Measurements from ENCODE around the gene BTG4. TPM values are rescaled to one million over a fixed set of nuclear protein-coding genes. Genes with fewer than 3 reads are reported as not detected.

Gene BTG4
- total and polyA plus RNA-seq, 2 experiments from 2014 or later, result 0.21 to 0.31 TPM

DNA sequence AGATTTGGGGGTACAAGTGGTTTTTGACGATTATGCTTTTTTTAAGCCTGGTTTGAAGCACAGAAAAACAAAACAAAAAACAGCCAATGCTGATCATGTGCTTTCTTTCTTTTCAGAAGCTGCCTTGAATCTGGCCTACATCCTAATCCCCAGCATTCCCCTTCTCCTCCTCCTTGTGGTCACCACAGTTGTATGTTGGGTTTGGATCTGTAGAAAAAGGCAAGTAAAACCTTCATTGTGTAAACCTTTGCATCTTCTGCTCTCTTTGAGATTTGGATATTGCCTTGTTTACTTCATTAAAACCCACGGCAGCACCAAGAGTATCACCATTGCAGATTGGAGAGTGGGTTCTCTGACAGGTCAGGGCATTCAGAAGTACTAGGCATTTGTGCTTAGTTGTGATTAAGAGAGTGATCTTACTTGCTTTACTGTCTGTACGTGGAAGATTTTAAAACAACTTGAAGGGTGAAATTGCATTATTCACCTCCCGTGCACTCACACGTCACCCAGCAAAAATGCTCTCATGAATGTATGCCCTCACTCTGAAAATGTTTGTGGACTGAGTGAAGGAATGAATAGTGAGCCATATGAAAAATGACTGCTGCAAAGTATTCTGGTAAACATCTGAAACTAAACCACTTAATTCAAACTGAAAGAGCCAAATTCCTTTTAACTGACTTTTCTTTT, 45.4 kb upstream of the BTG4 start:
- Histone ChIP-seq H3K79me2 (replicated peaks; ENCODE audit: insufficient read depth) (no peaks in the 10 kb centered on the region), H3K27me3 (ENCODE audit: insufficient read depth) (no peaks in the 10 kb centered on the region), H3K4me3 (no peak overlapping the region), H3K27ac (ENCODE audit: low read depth) (no peak overlapping the region), H4K20me1 (replicated peaks; ENCODE audit: insufficient read depth) (no peaks in the 10 kb centered on the region), H3K4me1 (ENCODE audit: insufficient read depth) (peaks cover 21% of the 10 kb centered on the region), H3K4me2 (no peak overlapping the region), H2AFZ (no peak overlapping the region), H3F3A (replicated peaks; ENCODE audit: low read depth) (no peaks in the 10 kb centered on the region), H3K36me3 (ENCODE audit: insufficient read depth) (peaks cover 12% of the 10 kb centered on the region; the same call in 1 of the 2 replicates), H3K9me2 (ENCODE audit: insufficient read depth) (no peaks in the 10 kb centered on the region)
- peaks cover 27% of the 10 kb centered on the region for H3K36me3 Mint-ChIP-seq (ENCODE audit: low read depth)
- H3K4me1 Mint-ChIP-seq, result peaks cover 18% of the 10 kb centered on the region
- DNase-seq (ENCODE audit: low spot score) (no peak), ATAC-seq (no peak)
- H3K9me3 Mint-ChIP-seq, result peaks cover 26% of the 10 kb centered on the region
- H3K27me3 Mint-ChIP-seq (ENCODE audit: insufficient read depth, low read depth, poor library complexity), result no peaks in the 10 kb centered on the region
- no peak overlapping the region for H3K4me3 Mint-ChIP-seq
- no peak for TF ChIP-seq ZNF114 (CRISPR knock-in tag; IDR thresholded peaks at IDR 0.05)
- no peak for TF ChIP-seq CREB1 (CRISPR knock-in tag; IDR thresholded peaks at IDR 0.05; ENCODE audit: low read depth)
- TF ChIP-seq, protein P1, sequence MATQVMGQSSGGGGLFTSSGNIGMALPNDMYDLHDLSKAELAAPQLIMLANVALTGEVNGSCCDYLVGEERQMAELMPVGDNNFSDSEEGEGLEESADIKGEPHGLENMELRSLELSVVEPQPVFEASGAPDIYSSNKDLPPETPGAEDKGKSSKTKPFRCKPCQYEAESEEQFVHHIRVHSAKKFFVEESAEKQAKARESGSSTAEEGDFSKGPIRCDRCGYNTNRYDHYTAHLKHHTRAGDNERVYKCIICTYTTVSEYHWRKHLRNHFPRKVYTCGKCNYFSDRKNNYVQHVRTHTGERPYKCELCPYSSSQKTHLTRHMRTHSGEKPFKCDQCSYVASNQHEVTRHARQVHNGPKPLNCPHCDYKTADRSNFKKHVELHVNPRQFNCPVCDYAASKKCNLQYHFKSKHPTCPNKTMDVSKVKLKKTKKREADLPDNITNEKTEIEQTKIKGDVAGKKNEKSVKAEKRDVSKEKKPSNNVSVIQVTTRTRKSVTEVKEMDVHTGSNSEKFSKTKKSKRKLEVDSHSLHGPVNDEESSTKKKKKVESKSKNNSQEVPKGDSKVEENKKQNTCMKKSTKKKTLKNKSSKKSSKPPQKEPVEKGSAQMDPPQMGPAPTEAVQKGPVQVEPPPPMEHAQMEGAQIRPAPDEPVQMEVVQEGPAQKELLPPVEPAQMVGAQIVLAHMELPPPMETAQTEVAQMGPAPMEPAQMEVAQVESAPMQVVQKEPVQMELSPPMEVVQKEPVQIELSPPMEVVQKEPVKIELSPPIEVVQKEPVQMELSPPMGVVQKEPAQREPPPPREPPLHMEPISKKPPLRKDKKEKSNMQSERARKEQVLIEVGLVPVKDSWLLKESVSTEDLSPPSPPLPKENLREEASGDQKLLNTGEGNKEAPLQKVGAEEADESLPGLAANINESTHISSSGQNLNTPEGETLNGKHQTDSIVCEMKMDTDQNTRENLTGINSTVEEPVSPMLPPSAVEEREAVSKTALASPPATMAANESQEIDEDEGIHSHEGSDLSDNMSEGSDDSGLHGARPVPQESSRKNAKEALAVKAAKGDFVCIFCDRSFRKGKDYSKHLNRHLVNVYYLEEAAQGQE (IDR thresholded peaks at IDR 0.05; ENCODE audit: unreplicated experiment), result no peak
- no peak for TF ChIP-seq POLR2AphosphoS5 (IDR thresholded peaks at IDR 0.05; ENCODE audit: low read depth)
- TF ChIP-seq ZNF331 (CRISPR knock-in tag; IDR thresholded peaks at IDR 0.05; ENCODE audit: low read depth), result no peak
- TF ChIP-seq, protein P2, sequence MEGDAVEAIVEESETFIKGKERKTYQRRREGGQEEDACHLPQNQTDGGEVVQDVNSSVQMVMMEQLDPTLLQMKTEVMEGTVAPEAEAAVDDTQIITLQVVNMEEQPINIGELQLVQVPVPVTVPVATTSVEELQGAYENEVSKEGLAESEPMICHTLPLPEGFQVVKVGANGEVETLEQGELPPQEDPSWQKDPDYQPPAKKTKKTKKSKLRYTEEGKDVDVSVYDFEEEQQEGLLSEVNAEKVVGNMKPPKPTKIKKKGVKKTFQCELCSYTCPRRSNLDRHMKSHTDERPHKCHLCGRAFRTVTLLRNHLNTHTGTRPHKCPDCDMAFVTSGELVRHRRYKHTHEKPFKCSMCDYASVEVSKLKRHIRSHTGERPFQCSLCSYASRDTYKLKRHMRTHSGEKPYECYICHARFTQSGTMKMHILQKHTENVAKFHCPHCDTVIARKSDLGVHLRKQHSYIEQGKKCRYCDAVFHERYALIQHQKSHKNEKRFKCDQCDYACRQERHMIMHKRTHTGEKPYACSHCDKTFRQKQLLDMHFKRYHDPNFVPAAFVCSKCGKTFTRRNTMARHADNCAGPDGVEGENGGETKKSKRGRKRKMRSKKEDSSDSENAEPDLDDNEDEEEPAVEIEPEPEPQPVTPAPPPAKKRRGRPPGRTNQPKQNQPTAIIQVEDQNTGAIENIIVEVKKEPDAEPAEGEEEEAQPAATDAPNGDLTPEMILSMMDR (conservative IDR thresholded peaks at IDR 0.05; ENCODE audit: low read depth in 2 of 2), result no peak
- TF ChIP-seq EZH2phosphoT487 (IDR thresholded peaks at IDR 0.05; ENCODE audit: unreplicated experiment), result no peak
- TF ChIP-seq JUNB (IDR thresholded peaks at IDR 0.05; ENCODE audit: unreplicated experiment), result no peak
- TF ChIP-seq STAT1 (IDR thresholded peaks at IDR 0.05; ENCODE audit: unreplicated experiment), result no peak
- TF ChIP-seq, protein P3, sequence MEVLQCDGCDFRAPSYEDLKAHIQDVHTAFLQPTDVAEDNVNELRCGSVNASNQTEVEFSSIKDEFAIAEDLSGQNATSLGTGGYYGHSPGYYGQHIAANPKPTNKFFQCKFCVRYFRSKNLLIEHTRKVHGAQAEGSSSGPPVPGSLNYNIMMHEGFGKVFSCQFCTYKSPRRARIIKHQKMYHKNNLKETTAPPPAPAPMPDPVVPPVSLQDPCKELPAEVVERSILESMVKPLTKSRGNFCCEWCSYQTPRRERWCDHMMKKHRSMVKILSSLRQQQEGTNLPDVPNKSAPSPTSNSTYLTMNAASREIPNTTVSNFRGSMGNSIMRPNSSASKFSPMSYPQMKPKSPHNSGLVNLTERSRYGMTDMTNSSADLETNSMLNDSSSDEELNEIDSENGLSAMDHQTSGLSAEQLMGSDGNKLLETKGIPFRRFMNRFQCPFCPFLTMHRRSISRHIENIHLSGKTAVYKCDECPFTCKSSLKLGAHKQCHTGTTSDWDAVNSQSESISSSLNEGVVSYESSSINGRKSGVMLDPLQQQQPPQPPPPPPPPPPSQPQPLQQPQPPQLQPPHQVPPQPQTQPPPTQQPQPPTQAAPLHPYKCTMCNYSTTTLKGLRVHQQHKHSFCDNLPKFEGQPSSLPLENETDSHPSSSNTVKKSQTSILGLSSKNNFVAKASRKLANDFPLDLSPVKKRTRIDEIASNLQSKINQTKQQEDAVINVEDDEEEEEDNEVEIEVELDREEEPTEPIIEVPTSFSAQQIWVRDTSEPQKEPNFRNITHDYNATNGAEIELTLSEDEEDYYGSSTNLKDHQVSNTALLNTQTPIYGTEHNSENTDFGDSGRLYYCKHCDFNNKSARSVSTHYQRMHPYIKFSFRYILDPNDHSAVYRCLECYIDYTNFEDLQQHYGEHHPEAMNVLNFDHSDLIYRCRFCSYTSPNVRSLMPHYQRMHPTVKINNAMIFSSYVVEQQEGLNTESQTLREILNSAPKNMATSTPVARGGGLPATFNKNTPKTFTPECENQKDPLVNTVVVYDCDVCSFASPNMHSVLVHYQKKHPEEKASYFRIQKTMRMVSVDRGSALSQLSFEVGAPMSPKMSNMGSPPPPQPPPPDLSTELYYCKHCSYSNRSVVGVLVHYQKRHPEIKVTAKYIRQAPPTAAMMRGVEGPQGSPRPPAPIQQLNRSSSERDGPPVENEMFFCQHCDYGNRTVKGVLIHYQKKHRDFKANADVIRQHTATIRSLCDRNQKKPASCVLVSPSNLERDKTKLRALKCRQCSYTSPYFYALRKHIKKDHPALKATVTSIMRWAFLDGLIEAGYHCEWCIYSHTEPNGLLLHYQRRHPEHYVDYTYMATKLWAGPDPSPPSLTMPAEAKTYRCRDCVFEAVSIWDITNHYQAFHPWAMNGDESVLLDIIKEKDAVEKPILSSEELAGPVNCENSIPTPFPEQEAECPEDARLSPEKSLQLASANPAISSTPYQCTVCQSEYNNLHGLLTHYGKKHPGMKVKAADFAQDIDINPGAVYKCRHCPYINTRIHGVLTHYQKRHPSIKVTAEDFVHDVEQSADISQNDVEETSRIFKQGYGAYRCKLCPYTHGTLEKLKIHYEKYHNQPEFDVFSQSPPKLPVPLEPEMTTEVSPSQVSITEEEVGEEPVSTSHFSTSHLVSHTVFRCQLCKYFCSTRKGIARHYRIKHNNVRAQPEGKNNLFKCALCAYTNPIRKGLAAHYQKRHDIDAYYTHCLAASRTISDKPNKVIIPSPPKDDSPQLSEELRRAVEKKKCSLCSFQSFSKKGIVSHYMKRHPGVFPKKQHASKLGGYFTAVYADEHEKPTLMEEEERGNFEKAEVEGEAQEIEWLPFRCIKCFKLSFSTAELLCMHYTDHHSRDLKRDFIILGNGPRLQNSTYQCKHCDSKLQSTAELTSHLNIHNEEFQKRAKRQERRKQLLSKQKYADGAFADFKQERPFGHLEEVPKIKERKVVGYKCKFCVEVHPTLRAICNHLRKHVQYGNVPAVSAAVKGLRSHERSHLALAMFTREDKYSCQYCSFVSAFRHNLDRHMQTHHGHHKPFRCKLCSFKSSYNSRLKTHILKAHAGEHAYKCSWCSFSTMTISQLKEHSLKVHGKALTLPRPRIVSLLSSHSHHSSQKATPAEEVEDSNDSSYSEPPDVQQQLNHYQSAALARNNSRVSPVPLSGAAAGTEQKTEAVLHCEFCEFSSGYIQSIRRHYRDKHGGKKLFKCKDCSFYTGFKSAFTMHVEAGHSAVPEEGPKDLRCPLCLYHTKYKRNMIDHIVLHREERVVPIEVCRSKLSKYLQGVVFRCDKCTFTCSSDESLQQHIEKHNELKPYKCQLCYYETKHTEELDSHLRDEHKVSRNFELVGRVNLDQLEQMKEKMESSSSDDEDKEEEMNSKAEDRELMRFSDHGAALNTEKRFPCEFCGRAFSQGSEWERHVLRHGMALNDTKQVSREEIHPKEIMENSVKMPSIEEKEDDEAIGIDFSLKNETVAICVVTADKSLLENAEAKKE (CRISPR knock-in tag; IDR thresholded peaks at IDR 0.05), result no peak
- no peak for TF ChIP-seq EZH2 (IDR thresholded peaks at IDR 0.05; ENCODE audit: low read depth, unreplicated experiment)
- TF ChIP-seq, protein P4, sequence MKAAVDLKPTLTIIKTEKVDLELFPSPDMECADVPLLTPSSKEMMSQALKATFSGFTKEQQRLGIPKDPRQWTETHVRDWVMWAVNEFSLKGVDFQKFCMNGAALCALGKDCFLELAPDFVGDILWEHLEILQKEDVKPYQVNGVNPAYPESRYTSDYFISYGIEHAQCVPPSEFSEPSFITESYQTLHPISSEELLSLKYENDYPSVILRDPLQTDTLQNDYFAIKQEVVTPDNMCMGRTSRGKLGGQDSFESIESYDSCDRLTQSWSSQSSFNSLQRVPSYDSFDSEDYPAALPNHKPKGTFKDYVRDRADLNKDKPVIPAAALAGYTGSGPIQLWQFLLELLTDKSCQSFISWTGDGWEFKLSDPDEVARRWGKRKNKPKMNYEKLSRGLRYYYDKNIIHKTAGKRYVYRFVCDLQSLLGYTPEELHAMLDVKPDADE (IDR thresholded peaks at IDR 0.05), result no peak
- no peak overlapping the region for H3K27ac Mint-ChIP-seq

Measured in GM23338 (cell line).